Left lung (tissue), 10 donors: Measurements from ENCODE around the gene HS6ST2. TPM values are rescaled to one million over a fixed set of nuclear protein-coding genes. Genes with fewer than 3 reads are reported as not detected.
"Not testable (repeated sequence)": the region's sequence is repeated elsewhere in the genome, so short reads cannot be mapped to it uniquely, and the experiment has no call there.

ENCODE experiments used
- ATAC-seq: fragments of 200-7000 bp; cut with Tn5 transposase; one replicate; pipeline ENCODE4 v1.9.1; 2020; ENCODE audit warnings: moderate library complexity
- DNase-seq, 4 donors: peaks; one replicate each; pipeline ENCODE4 v3.0.0-alpha.2; 2013 to 2020
- H3K27ac ChIP-seq, 2 donors: fragments of 200-600 bp; sonication (generic) in 1 of 2; one replicate each; pipeline versions ENCODE4 v1.5.0 to v1.8.0; 2020 to 2021
- H3K27me3 ChIP-seq, 2 donors: fragments of 200-600 bp; sonication (generic) in 1 of 2; one replicate each; pipeline versions ENCODE4 v1.5.0 to v1.8.0; 2020 to 2021
- H3K36me3 ChIP-seq, 2 donors: fragments of 200-600 bp; sonication (generic) in 1 of 2; one replicate each; pipeline versions ENCODE4 v1.5.0 to v1.8.0; 2020 to 2021
- H3K4me1 ChIP-seq, 2 donors: fragments of 200-600 bp; one replicate each; pipeline ENCODE4 v1.8.0; 2021
- H3K4me3 ChIP-seq, 2 donors: fragments of 200-600 bp; sonication (generic) in 1 of 2; one replicate each; pipeline versions ENCODE4 v1.5.0 to v1.8.0; 2020 to 2021; ENCODE audit warnings: mild to moderate bottlenecking in 1 of 2
- H3K9me3 ChIP-seq, 2 donors: fragments of 200-600 bp; sonication (generic) in 1 of 2; one replicate each; pipeline versions ENCODE4 v1.5.0 to v1.8.0; 2020 to 2021
- intact Hi-C, 2 donors: fragments of 100-400 bp; cut with DNase I; formaldehyde crosslinking; loops; one replicate each; pipeline versions ENCODE4 v1.11.2 to v1.14.2; 2022
- polyA plus RNA-seq, 6 donors: library from polyadenylated mRNA; unstranded; fragments of 120-200 nt; gene quantifications; one replicate each; pipeline ENCODE4 v1.2.1, GENCODE V29; 2013; ENCODE audit not compliant: insufficient read length in 6 of 6
- total RNA-seq, 2 donors: library from RNA; stranded (reverse); fragmentation: NEBNext Ultra II Directional; extraction: Animal tissue kit (Norgen Biotek cat#: 25700); gene quantifications; one replicate each; pipeline ENCODE4 v1.2.1, GENCODE V29; 2021
- TF ChIP-seq, protein P1 (sequence below), 2 donors: fragments of 200-600 bp; sonication (generic) in 1 of 2; IDR thresholded peaks; one replicate each; pipeline versions ENCODE4 v1.5.0 to v1.8.0; 2021; ENCODE audit warnings: antibody characterized with exemption in 2 of 2
- donor health status: DM: no; HTN: yes; CAD: no.
- donor health status: DM: no; HTN: no; CAD: no.

The HS6ST2 gene
- total and polyA plus RNA-seq, 8 donors: 1.0 to 22.9 (median 15.2) TPM

DNA sequence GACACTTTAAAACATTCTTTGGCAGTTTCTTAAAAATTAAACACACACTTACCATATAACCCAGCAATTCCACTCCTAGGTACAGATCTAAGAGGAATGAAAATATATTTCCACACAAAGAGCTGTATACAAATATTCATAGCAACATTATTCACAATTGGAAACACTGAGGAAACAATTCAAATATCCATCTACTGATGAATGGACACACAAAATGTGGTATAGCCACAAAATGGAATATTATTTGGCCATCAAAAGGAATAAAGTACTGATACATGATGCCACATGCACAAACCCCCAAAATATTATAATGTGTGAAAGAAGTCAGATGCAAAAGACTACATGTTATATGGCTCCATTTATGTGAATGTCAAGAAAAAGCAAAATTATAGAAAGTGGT lies 70.9 kb downstream of the HS6ST2 start:
- intact Hi-C loops: no loop called here
- Histone ChIP-seq H3K36me3 (no peaks in the 10 kb centered on the region), H3K27me3 (peaks cover 0 to 7% of the 10 kb centered on the region in 2 donors), H3K27ac (no peak overlapping the region), H3K4me1 (no peaks in the 10 kb centered on the region), H3K9me3 (no peaks in the 10 kb centered on the region), H3K4me3 (no peak overlapping the region)
- ATAC-seq (no peak), DNase-seq (no peak)
- TF ChIP-seq, protein P1, sequence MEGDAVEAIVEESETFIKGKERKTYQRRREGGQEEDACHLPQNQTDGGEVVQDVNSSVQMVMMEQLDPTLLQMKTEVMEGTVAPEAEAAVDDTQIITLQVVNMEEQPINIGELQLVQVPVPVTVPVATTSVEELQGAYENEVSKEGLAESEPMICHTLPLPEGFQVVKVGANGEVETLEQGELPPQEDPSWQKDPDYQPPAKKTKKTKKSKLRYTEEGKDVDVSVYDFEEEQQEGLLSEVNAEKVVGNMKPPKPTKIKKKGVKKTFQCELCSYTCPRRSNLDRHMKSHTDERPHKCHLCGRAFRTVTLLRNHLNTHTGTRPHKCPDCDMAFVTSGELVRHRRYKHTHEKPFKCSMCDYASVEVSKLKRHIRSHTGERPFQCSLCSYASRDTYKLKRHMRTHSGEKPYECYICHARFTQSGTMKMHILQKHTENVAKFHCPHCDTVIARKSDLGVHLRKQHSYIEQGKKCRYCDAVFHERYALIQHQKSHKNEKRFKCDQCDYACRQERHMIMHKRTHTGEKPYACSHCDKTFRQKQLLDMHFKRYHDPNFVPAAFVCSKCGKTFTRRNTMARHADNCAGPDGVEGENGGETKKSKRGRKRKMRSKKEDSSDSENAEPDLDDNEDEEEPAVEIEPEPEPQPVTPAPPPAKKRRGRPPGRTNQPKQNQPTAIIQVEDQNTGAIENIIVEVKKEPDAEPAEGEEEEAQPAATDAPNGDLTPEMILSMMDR (IDR thresholded peaks at IDR 0.05): no peak

DNA sequence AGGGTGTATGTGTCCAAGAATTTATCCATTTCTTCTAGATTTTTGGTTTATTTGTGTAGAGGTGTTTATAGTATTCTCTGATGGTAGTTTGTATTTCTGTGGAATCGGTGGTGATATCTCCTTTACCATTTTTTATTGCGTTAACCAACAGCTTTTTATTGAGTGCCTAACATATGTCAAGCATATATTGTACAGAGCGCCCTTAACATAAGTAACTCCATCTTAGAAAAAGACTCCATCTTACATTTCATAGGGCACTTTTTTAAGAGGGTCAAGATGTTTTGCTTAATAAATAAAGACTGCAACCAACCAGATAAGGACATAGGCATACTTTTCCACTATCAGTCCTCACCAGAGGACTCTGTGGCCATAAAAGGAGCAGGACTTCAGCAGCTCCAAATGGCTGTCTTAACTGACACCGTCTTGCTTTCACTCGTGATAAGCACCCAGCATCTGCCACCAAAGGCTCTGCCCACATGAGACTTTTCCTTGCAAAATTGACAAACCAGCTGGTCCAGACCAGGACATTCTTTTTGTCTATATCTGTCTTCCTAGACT lies 75.0 kb downstream of the HS6ST2 start:
- Histone ChIP-seq H3K36me3 (no peaks in the 10 kb centered on the region), H3K9me3 (no peaks in the 10 kb centered on the region), H3K27me3 (peaks cover 0 to 7% of the 10 kb centered on the region in 2 donors), H3K4me1 (no peaks in the 10 kb centered on the region), H3K27ac (no peak overlapping the region), H3K4me3 (no peak overlapping the region)
- no peak for DNase-seq
- intact Hi-C loops: no loop called here
- ATAC-seq: no peak
- TF ChIP-seq, protein P1 (IDR thresholded peaks at IDR 0.05): no peak

- H3K4me1 ChIP-seq, H3K27ac ChIP-seq, DNase-seq, ATAC-seq, H3K27me3 ChIP-seq, H3K36me3 ChIP-seq, intact Hi-C loops, H3K9me3 ChIP-seq, H3K4me3 ChIP-seq: not testable (repeated sequence)
These were observed 77.7 kb downstream of the HS6ST2 start for GRCh38 chrX:132880753-132881152.

DNA sequence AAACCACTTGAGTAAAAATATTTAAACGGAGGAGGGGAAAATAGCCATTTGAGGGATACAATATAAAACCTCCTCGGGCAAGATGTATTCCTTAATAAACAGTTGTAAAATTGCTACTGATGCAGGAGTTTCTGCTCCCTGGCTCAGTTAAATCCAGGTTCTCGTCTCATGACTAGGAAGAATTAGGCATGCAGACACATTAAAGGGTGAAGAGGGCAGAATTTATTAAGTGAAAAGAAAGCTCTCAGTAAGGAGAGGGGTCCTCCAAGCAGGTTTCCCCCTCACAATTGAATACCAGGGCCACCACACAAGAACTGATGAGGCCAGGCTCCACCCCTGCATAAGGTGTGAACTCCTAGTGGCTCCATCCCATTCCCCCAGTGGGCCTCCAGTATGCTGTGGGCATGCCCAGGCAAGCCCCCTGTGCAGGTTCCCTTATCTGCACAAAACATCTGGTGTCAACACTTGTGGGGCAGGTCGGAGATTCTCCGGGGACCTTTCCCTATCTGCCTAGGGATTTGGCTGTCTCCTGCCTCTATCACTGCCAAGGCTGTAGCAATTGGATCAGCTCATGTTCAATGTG lies 80.4 kb downstream of the HS6ST2 start:
- H3K27me3 ChIP-seq: no peaks in the 10 kb centered on the region
- no peak overlapping the region for H3K27ac ChIP-seq
- no peak for DNase-seq
- ATAC-seq: no peak
- TF ChIP-seq, protein P1 (IDR thresholded peaks at IDR 0.05): no peak
- intact Hi-C loops: no loop called here
- H3K9me3 ChIP-seq: no peaks in the 10 kb centered on the region
- H3K4me3 ChIP-seq: no peak overlapping the region
- no peaks in the 10 kb centered on the region for H3K4me1 ChIP-seq
- no peaks in the 10 kb centered on the region for H3K36me3 ChIP-seq

DNA sequence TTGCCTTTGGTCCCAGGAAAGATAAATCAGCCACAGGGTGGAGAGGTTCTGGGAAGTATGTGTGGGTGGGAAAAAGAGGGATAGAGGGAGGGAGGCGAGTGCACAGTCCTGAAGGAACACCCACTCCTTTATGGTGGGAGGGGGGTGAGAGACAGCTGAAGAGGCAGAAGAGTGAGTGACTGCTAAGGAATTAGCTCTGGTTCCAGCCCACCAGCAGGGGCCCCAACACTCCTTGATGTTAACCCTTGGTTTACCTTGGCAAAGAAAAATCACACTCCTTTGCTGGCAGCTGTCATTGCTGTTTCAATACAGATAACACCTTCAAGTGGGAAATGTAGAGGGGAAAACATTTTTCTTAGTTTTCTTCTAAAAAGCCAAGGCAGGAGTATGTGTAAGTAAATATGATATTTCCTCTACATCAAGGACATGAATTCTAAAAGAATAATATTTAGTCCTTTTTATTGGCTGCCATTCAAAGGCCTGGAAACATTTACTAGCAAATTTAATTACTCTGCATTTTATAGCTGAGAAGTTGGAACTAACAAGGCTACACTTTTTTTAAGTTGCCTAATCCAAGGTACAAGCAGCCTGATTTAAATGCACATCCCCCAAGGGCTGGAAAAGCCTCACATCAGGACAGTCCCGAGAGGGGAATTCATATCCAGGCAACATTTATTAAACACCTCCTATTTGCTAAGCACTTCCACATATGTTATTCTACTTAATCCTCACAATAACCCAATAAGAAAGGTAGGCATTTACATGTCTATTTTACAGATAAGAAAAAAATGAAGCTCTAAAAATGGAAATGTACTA lies 81.7 kb downstream of the HS6ST2 start:
- H3K4me3 ChIP-seq: no peak overlapping the region
- H3K9me3 ChIP-seq: no peaks in the 10 kb centered on the region
- H3K4me1 ChIP-seq: no peaks in the 10 kb centered on the region
- no peak overlapping the region for H3K27ac ChIP-seq
- DNase-seq: peak in 1 of 4 donors; percentile 19
- H3K36me3 ChIP-seq: no peaks in the 10 kb centered on the region
- ATAC-seq: no peak
- TF ChIP-seq, protein P1 (IDR thresholded peaks at IDR 0.05): no peak
- H3K27me3 ChIP-seq: no peaks in the 10 kb centered on the region
- intact Hi-C loops: no loop called here
